B cell (primary cell): Measurements from ENCODE around the gene FCN1. TPM values are rescaled to one million over a fixed set of nuclear protein-coding genes. Genes with fewer than 3 reads are reported as not detected.

ENCODE experiments used
- ATAC-seq: fragments of 200-7000 bp; cut with Tn5 transposase; one replicate; pipeline ENCODE4 v1.10.0; 2021; ENCODE audit warnings: low read depth, mild to moderate bottlenecking, moderate number of reproducible peaks, moderate library complexity
- CTCF ChIA-PET: fragments of 350-600 bp; sonication (Branson Sonifier 250); formaldehyde crosslinking; loops from one replicate; lab custom pipeline; 2021; ENCODE audit warnings: antibody characterized with exemption, inconsistent platforms; lab: Charles Lee
- POLR2A ChIA-PET: fragments of 350-600 bp; sonication (Branson Sonifier 250); formaldehyde crosslinking; loops from one replicate; lab custom pipeline; 2021; ENCODE audit warnings: antibody characterized with exemption; lab: Charles Lee
- DNase-seq: peaks from one replicate; pipeline ENCODE4 v3.0.0; 2013
- H2AFZ ChIP-seq: 2 replicates; pipeline ENCODE4 v1.6.1; 2012; ENCODE audit warnings: mild to moderate bottlenecking, low read depth, low read length; ENCODE audit not compliant: insufficient read depth, poor library complexity, severe bottlenecking
- H3K27ac ChIP-seq, 2 donors: 1 replicate in 1 of 2; 2 replicates in 1 of 2; pipeline ENCODE4 v1.5.1; 2012 to 2013; ENCODE audit warnings: low read length in 2 of 2, mild to moderate bottlenecking in 2 of 2, moderate library complexity in 1 of 2
- H3K27me3 ChIP-seq, 4 experiments: fragments of 200-600 bp in 1 of 4; sonication (generic) in 1 of 4; replicated peaks in 1 of 4; 1 replicate in 2 of 4; 2 replicates in 2 of 4; pipeline versions ENCODE4 v1.6.1 to v1.7.0; 2013 to 2016; ENCODE audit warnings: low read length in 3 of 4, mild to moderate bottlenecking in 2 of 4, mixed read lengths in 1 of 4, moderate library complexity in 1 of 4; ENCODE audit not compliant: insufficient read depth in 4 of 4, control insufficient read depth in 3 of 4; ENCODE audit errors: control extremely low read depth in 1 of 4
- H3K36me3 ChIP-seq, 2 experiments: replicated peaks in 1 of 2; 1 replicate in 1 of 2; 2 replicates in 1 of 2; pipeline versions ENCODE4 v1.6.1 to v1.7.1; 2013; ENCODE audit warnings: low read length in 1 of 2; ENCODE audit not compliant: insufficient read depth in 2 of 2, control insufficient read depth in 1 of 2; ENCODE audit errors: control extremely low read depth in 1 of 2, extremely low read depth in 1 of 2
- H3K4me1 ChIP-seq, 2 donors: fragments of 200-600 bp in 1 of 2; sonication (generic) in 1 of 2; 1 replicate in 1 of 2; 2 replicates in 1 of 2; pipeline versions ENCODE4 v1.5.1 to v1.6.1; 2013 to 2017; ENCODE audit warnings: low read length in 2 of 2; ENCODE audit not compliant: control insufficient read depth in 2 of 2, insufficient read depth in 2 of 2
- H3K4me2 ChIP-seq: replicated peaks from 2 replicates; pipeline ENCODE3; 2012; ENCODE audit warnings: mild to moderate bottlenecking, low read depth, low read length; ENCODE audit not compliant: poor library complexity, severe bottlenecking
- H3K4me3 ChIP-seq, 5 experiments: fragments of 200-600 bp in 1 of 5; sonication (generic) in 1 of 5; 1 replicate in 3 of 5; 2 replicates in 2 of 5; pipeline versions ENCODE4 v1.5.1 to v1.7.0; 2011 to 2016; ENCODE audit warnings: low read length in 4 of 5, mild to moderate bottlenecking in 4 of 5, low read depth in 2 of 5, control low read depth in 1 of 5, moderate library complexity in 1 of 5; ENCODE audit not compliant: insufficient read depth in 1 of 5; ENCODE audit errors: control extremely low read depth in 1 of 5, extremely low read depth in 1 of 5
- H3K79me2 ChIP-seq: fragments of 200-600 bp; sonication (generic); one replicate; pipeline ENCODE4 v1.6.0; 2016; ENCODE audit warnings: low read length; ENCODE audit not compliant: control insufficient read depth, insufficient read depth
- H3K9ac ChIP-seq: fragments of 200-600 bp; sonication (generic); 2 replicates; pipeline ENCODE4 v1.6.1; 2017; ENCODE audit warnings: mild to moderate bottlenecking, low read length, moderate library complexity
- H3K9me3 ChIP-seq, 3 donors: one replicate each; pipeline versions ENCODE4 v1.6.1 to v1.7.1; 2013; ENCODE audit warnings: low read length in 2 of 3; ENCODE audit not compliant: control insufficient read depth in 2 of 3, insufficient read depth in 1 of 3; ENCODE audit errors: control extremely low read depth in 1 of 3
- H4K20me1 ChIP-seq: 2 replicates; pipeline ENCODE4 v1.6.0; 2012; ENCODE audit warnings: mild to moderate bottlenecking, low read length; ENCODE audit not compliant: insufficient read depth, control insufficient read depth, poor library complexity, severe bottlenecking
- H3K27ac Mint-ChIP-seq: one replicate; pipeline ENCODE4 v1.8.0; 2021; ENCODE audit warnings: mixed read lengths
- H3K27me3 Mint-ChIP-seq: one replicate; pipeline ENCODE4 v1.8.0; 2021; ENCODE audit warnings: mixed read lengths
- H3K4me1 Mint-ChIP-seq: one replicate; pipeline ENCODE4 v1.8.0; 2021; ENCODE audit warnings: mixed read lengths
- H3K4me3 Mint-ChIP-seq: one replicate; pipeline ENCODE4 v1.8.0; 2021; ENCODE audit warnings: mixed read lengths
- H3K9me3 Mint-ChIP-seq: one replicate; pipeline ENCODE4 v1.8.0; 2022; ENCODE audit warnings: mixed read lengths; ENCODE audit not compliant: insufficient read depth
- CTCF ChIP-seq: fragments of 200-600 bp; IDR thresholded peaks from one replicate; pipeline ENCODE4 v1.8.0; 2022; ENCODE audit warnings: antibody characterized with exemption, mild to moderate bottlenecking
- EZH2 ChIP-seq: IDR thresholded peaks from 2 replicates; pipeline ENCODE4 v1.6.1; 2012; ENCODE audit warnings: borderline replicate concordance, low read depth, mild to moderate bottlenecking, moderate library complexity, low read length; ENCODE audit not compliant: insufficient read depth, poor library complexity, severe bottlenecking
- WGBS: methylation state at CpG from one replicate; pipeline ENCODE4 v1.1.5; 2013; ENCODE audit warnings: missing lambda C conversion rate; ENCODE audit not compliant: insufficient coverage; 5-methylcytosine and 5-hydroxymethylcytosine counted together
- intact Hi-C: fragments of 100-400 bp; cut with micrococcal nuclease; formaldehyde crosslinking; loops from one replicate; pipeline ENCODE4 v1.10.0; 2022
- polyA plus RNA-seq: library from polyadenylated mRNA; depleted of rRNA; stranded (reverse); fragments of >200 nt; gene quantifications from 2 replicates; pipeline ENCODE4 v1.2.3, GENCODE V29; 2012
- total RNA-seq, 2 donors: library from RNA; stranded (reverse); fragments of 120-200 nt in 1 of 2; gene quantifications; 1 replicate in 1 of 2; 2 replicates in 1 of 2; pipeline versions ENCODE4 v1.2.3 to v1.2.4, GENCODE V29; 2013 to 2022

FCN1 gene
- total and polyA plus RNA-seq, 2 donors (not counting 1 experiment from before 2014, with no cell fraction given): 2.2 to 20.6 TPM

GRCh38 chr9:134959971-134960310 lies 42.2 kb upstream of the FCN1 start:
- Histone ChIP-seq H3K9ac (no peak overlapping the region), H3K4me1 (no peaks in the 10 kb centered on the region), H3K36me3 (no peaks in the 10 kb centered on the region), H3K27ac (no peak overlapping the region), H3K79me2 (no peaks in the 10 kb centered on the region), H4K20me1 (no peaks in the 10 kb centered on the region), H3K9me3 (peaks cover 0 to 10% (median 0%) of the 10 kb centered on the region in 3 donors), H2AFZ (no peak overlapping the region), H3K4me3 (no peak overlapping the region), H3K27me3 (peaks cover 0 to 3% (median 0%) of the 10 kb centered on the region in 4 experiments), H3K4me2 (no peak overlapping the region)
- Mint-ChIP-seq H3K4me1 (no peaks in the 10 kb centered on the region), H3K27me3 (peaks cover 10% of the 10 kb centered on the region), H3K9me3 (no peaks in the 10 kb centered on the region), H3K4me3 (no peak overlapping the region), H3K27ac (no peak overlapping the region)
- 82% methylated on average over 9 of the region's 9 CpGs for WGBS
- ATAC-seq (no peak), DNase-seq (no peak)
- ChIA-PET CTCF (no interaction called here), POLR2A (no interaction called here)
- TF ChIP-seq EZH2 (no peak), CTCF (no peak)
- intact Hi-C loops: no loop called here

- 92% methylated on average over 13 of the region's 14 CpGs for WGBS
- Histone ChIP-seq H3K4me2 (no peak overlapping the region), H2AFZ (no peak overlapping the region), H3K27me3 (no peaks in the 10 kb centered on the region), H3K9ac (no peak overlapping the region), H4K20me1 (no peaks in the 10 kb centered on the region), H3K79me2 (no peaks in the 10 kb centered on the region), H3K4me3 (no peak overlapping the region), H3K9me3 (peaks cover 0 to 10% (median 0%) of the 10 kb centered on the region in 3 donors), H3K36me3 (no peaks in the 10 kb centered on the region), H3K27ac (no peak overlapping the region), H3K4me1 (no peaks in the 10 kb centered on the region)
- Mint-ChIP-seq H3K4me3 (no peak overlapping the region), H3K27me3 (peaks cover 10% of the 10 kb centered on the region), H3K4me1 (no peaks in the 10 kb centered on the region), H3K9me3 (no peaks in the 10 kb centered on the region), H3K27ac (no peak overlapping the region)
- ChIA-PET CTCF (no interaction called here), POLR2A (no interaction called here)
- ATAC-seq (no peak), DNase-seq (no peak)
- intact Hi-C loops: no loop called here
- no peak for TF ChIP-seq CTCF
- TF ChIP-seq EZH2: no peak
Observed at GRCh38 chr9:134959126-134959970, 41.6 kb upstream of the FCN1 start.
